Right lobe of liver (tissue), 6 donors: ENCODE data around the gene CTBS. TPM values are rescaled to one million over a fixed set of nuclear protein-coding genes. Genes with fewer than 3 reads are reported as not detected.

ENCODE experiments used
- ATAC-seq, 4 donors: fragments of 200-7000 bp; cut with Tn5 transposase; one replicate each; pipeline ENCODE4 v1.9.1; 2020; ENCODE audit warnings: mild to moderate bottlenecking in 4 of 4, moderate library complexity in 4 of 4
- DNase-seq, 3 donors: peaks; one replicate each; pipeline ENCODE4 v3.0.0-alpha.2; 2020
- H3K27ac ChIP-seq, 3 donors: fragments of 200-600 bp; one replicate each; pipeline ENCODE4 v1.8.0; 2022
- H3K27me3 ChIP-seq, 2 donors: fragments of 200-600 bp; one replicate each; pipeline ENCODE4 v1.8.0; 2022
- H3K36me3 ChIP-seq, 4 donors: fragments of 200-600 bp; sonication (generic) in 1 of 4; one replicate each; pipeline versions ENCODE4 v1.5.1 to v1.8.0; 2017 to 2022; ENCODE audit warnings: control low read depth in 1 of 4
- H3K4me1 ChIP-seq, 4 donors: fragments of 200-600 bp; sonication (generic) in 1 of 4; one replicate each; pipeline versions ENCODE4 v1.5.1 to v1.8.0; 2017 to 2022; ENCODE audit warnings: control low read depth in 1 of 4
- H3K4me3 ChIP-seq, 3 donors: fragments of 200-600 bp; one replicate each; pipeline ENCODE4 v1.8.0; 2022
- H3K9me3 ChIP-seq, 4 donors: fragments of 200-600 bp; sonication (generic) in 1 of 4; one replicate each; pipeline versions ENCODE4 v1.5.1 to v1.8.0; 2017 to 2022; ENCODE audit warnings: control low read depth in 1 of 4
- POLR2A ChIP-seq: fragments of 450-650 bp; IDR thresholded peaks from one replicate; pipeline ENCODE4 v1.6.1; 2017; ENCODE audit warnings: antibody characterized with exemption, mild to moderate bottlenecking
- WGBS: methylation state at CpG from one replicate; pipeline ENCODE4 v1.1.6; 2018; ENCODE audit warnings: low coverage, low lambda C conversion rate; ENCODE audit not compliant: insufficient coverage; ENCODE audit errors: missing lambda C conversion rate; 5-methylcytosine and 5-hydroxymethylcytosine counted together
- intact Hi-C, 2 donors: fragments of 100-400 bp; cut with DNase I; formaldehyde crosslinking; loops; one replicate each; pipeline versions ENCODE4 v1.11.2 to v1.14.1; 2022
- long read RNA-seq: library from polyadenylated mRNA; unstranded; transcript quantifications from one replicate; pipeline ENCODE4 v2.0.0, GENCODE V29; 2019
- total RNA-seq, 6 experiments: library from RNA; depleted of rRNA in 2 of 6; stranded (reverse); fragments of >200 nt in 2 of 6; fragmentation: NEBNext Ultra II Directional in 3 of 6; extraction: Animal tissue kit (Norgen Biotek cat#: 25700) in 3 of 6; gene quantifications; one replicate each; pipeline versions ENCODE4 v1.1.0 to v1.2.4, GENCODE V29; 2016 to 2023
- TF ChIP-seq, protein P1 (sequence below), 4 donors: fragments of 200-600 bp in 3 of 4; fragments of 450-650 bp in 1 of 4; IDR thresholded peaks; one replicate each; pipeline versions ENCODE4 v1.5.1 to v1.8.0; 2016 to 2022; ENCODE audit warnings: antibody characterized with exemption in 4 of 4, mild to moderate bottlenecking in 2 of 4
- donor health status: DM: no; HTN: yes; CAD: no.
- donor health status: DM: no; HTN: no; CAD: no.
- donor health status: DM: no; HTN: no; CAD: no.
- donor health status: DM: no; HTN: yes; CAD: no.
- donor health status: DM: no; HTN: yes; CAD: no.

The CTBS gene, protein sequence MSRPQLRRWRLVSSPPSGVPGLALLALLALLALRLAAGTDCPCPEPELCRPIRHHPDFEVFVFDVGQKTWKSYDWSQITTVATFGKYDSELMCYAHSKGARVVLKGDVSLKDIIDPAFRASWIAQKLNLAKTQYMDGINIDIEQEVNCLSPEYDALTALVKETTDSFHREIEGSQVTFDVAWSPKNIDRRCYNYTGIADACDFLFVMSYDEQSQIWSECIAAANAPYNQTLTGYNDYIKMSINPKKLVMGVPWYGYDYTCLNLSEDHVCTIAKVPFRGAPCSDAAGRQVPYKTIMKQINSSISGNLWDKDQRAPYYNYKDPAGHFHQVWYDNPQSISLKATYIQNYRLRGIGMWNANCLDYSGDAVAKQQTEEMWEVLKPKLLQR
- 10 to 100 TPM; 18.9 to 29.5 (median 24.4) TPM for total RNA-seq
- long read RNA-seq, full-length matches to known transcripts, result 5 of 10 reads
- long read RNA-seq, partial matches to known transcripts, result 2 of 10 reads
- long read RNA-seq, other reads (novel, unspliced or antisense), result 3 of 10 reads

DNA sequence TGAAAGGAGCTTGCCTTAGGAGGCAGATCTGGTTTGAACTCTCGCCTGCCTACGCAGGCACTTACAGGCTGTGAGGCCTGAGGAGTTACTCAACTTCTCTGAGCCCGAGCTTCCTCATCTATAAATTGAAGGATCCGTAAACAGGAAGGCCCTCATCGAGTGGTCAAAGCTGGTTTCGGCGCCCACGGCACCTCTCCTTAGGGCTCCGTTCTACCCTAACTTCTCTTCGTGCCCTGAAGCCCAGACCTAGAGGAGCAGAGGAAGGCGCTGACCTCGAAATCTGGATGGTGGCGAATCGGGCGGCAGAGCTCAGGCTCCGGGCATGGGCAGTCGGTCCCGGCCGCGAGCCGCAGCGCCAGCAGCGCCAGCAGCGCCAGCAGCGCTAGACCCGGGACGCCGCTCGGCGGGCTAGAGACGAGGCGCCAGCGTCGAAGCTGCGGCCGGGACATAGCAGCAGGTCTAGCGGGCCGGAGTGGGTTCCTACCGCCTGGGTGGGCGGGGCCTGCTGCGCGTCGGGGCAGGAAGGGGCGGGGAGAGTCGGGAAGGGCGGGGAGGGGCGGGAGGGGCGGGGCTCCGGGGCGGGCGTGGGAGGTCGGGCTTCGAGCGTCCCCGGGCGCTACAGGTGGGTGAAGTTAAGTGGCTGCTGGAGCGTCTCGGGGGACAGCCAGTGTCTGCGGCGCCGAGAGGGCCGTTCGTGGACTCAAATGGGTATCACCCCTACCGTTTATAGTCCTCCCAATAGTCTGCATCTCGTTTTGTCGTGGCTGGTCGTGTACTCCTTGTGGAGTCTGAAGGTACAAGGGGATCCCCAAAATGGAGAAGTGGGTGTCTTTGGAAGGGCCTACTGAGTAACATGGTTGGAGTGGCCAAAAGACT, at the start of gene CTBS:
Gene CTBS, minus strand, starts transcription at position 474 of the 876 bp plus-strand sequence. Its CDS starts 25 bp downstream, at position 449.
- peak within 1 kb of the TSS; percentile 98 to 100 (median 99) for H3K27ac ChIP-seq
- TF ChIP-seq POLR2A, result peak; percentile 93
- TF ChIP-seq, protein P1, sequence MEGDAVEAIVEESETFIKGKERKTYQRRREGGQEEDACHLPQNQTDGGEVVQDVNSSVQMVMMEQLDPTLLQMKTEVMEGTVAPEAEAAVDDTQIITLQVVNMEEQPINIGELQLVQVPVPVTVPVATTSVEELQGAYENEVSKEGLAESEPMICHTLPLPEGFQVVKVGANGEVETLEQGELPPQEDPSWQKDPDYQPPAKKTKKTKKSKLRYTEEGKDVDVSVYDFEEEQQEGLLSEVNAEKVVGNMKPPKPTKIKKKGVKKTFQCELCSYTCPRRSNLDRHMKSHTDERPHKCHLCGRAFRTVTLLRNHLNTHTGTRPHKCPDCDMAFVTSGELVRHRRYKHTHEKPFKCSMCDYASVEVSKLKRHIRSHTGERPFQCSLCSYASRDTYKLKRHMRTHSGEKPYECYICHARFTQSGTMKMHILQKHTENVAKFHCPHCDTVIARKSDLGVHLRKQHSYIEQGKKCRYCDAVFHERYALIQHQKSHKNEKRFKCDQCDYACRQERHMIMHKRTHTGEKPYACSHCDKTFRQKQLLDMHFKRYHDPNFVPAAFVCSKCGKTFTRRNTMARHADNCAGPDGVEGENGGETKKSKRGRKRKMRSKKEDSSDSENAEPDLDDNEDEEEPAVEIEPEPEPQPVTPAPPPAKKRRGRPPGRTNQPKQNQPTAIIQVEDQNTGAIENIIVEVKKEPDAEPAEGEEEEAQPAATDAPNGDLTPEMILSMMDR (IDR thresholded peaks at IDR 0.05), result no peak
- ATAC-seq, result peak; percentile 91 to 98 (median 94)

DNA sequence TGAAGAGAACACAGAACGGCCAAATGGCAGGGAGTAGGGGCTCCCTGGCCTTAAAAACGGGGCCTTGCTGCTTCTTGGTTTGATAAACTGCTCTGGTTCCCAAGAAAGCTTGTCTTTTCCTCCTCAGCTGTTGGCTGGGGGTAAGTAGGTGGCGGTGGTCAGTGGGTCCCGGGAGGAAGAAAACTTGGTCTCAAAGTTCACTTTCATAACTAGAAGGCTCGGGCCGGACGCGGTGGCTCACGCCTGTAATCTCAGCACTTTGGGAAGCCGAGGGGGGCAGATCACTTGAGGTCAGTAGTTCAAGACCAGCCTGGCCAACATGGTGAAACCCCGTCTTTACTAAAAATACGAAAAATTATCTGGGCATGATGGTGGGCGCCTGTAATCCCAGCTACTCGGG, 47.3 kb upstream of the CTBS start:
- ATAC-seq (no peak), DNase-seq (no peak)
- TF ChIP-seq POLR2A, result no peak
- TF ChIP-seq, protein P1 (IDR thresholded peaks at IDR 0.05), result no peak
- no peak overlapping the region for H3K27ac ChIP-seq
- WGBS, result 71% methylated on average over 12 of the region's 14 CpGs
- H3K4me3 ChIP-seq, result no peak overlapping the region
- no peaks in the 10 kb centered on the region for H3K36me3 ChIP-seq
- H3K27me3 ChIP-seq, result no peaks in the 10 kb centered on the region
- no peaks in the 10 kb centered on the region for H3K9me3 ChIP-seq
- no peaks in the 10 kb centered on the region for H3K4me1 ChIP-seq
- intact Hi-C loops, result no loop called here

More for the DNA sequence above, at the start of gene CTBS:
- Histone ChIP-seq H3K27me3 (no peaks in the 10 kb centered on the region), H3K36me3 (peaks cover 0 to under 1% (median 0%) of the 10 kb centered on the region in 4 donors), H3K4me1 (peaks cover 0 to 11% (median 0%) of the 10 kb centered on the region in 4 donors), H3K9me3 (no peaks in the 10 kb centered on the region), H3K4me3 (peak within 1 kb of the TSS; percentile 68 to 75 (median 73))
- WGBS, result 1% methylated on average over 12 of the region's 67 CpGs
- intact Hi-C loops, result loop anchor here in 1 of 2 donors (10.0 kb wide), 1 partner anchor 69 kb away; the partner anchor contains the start of genes GNG5 and SPATA1
- peak; percentile 93 to 95 (median 94) for DNase-seq

DNA sequence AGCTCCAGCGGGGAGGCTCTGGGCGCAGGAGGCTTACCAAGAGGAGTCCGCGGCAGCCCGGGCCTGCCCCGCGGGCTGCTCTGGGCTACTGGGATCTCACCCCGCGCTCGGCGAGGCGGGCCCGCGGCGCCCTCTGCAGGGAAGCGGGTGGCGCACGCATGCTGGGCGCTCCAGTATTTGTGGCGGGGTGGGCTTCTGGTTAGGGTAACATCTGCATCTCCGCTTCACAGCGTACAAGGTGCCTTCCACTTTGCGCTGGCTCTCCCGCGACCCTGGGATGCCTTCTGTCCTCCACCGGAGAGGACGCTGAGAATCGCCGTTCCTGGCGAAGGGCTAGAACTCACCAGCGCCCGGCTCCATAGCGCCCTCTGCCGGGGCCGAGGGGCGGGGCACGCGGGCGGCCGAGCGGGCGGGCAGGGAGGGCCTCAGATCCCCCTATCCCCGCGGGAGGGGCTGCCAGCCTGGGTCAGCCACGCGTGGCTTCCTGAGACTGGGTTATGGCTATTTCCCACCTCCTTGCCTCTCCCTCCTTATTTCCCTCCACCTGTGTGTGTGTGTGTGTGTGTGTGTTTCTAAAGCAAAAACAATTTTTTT, 46.6 kb upstream of the CTBS start:
- Histone ChIP-seq H3K27me3 (no peaks in the 10 kb centered on the region), H3K9me3 (no peaks in the 10 kb centered on the region), H3K4me1 (no peaks in the 10 kb centered on the region), H3K27ac (peak overlapping the region; percentile 29 to 39 (median 30)), H3K4me3 (peak overlapping the region; percentile 54 to 64 (median 62)), H3K36me3 (no peaks in the 10 kb centered on the region)
- intact Hi-C loops, result no loop called here
- 0% methylated on average over 4 of the region's 46 CpGs for WGBS
- DNase-seq (peak; percentile 73 to 78 (median 77)), ATAC-seq (peak; percentile 95 to 98 (median 96))
- TF ChIP-seq, protein P1 (IDR thresholded peaks at IDR 0.05), result peak; percentile 90 to 98 (median 98)
- no peak for TF ChIP-seq POLR2A
